ENCODE data around the gene CISD3. TPM values are rescaled to one million over a fixed set of nuclear protein-coding genes. Genes with fewer than 3 reads are reported as not detected.

Gene CISD3
- total RNA-seq, 2 donors from 2014 or later: 8.9 to 11.2 TPM

GRCh38 chr17:38735161-38735997 lies 5.2 kb downstream of the CISD3 start:
- H3K36me3 Mint-ChIP-seq (ENCODE audit: low read depth): peaks cover 54% of the 10 kb centered on the region
- peak overlapping the region; percentile 80 for H3K27ac Mint-ChIP-seq
- no peak overlapping the region for H3K4me3 Mint-ChIP-seq

GRCh38 chr17:38738007-38738662 lies 8.0 kb downstream of the CISD3 start:
- H3K27ac ChIP-seq (ENCODE audit: low read depth, low read length): no peak overlapping the region
- H3K36me3 ChIP-seq (ENCODE audit: control insufficient read depth, insufficient read depth, low read length): peaks cover 77% of the 10 kb centered on the region
- peaks cover 14% of the 10 kb centered on the region for H3K4me1 Mint-ChIP-seq
- H3K9me3 Mint-ChIP-seq: no peaks in the 10 kb centered on the region
- H3K4me1 ChIP-seq (ENCODE audit: control insufficient read depth, insufficient read depth, low read length): no peaks in the 10 kb centered on the region
- WGBS, 2 experiments (ENCODE audit: insufficient coverage in 1 of 2, insufficient read length in 1 of 2): 92 to 98% methylated on average over 9 to 14 of the region's 14 CpGs
- H3K27me3 ChIP-seq (ENCODE audit: control insufficient read depth, insufficient read depth, low read length, poor library complexity, severe bottlenecking): no peaks in the 10 kb centered on the region
- no peak overlapping the region for H3K4me3 ChIP-seq (ENCODE audit: low read length)
- TF ChIP-seq CTCF (conservative IDR thresholded peaks at IDR 0.05): no peak
- H3K9ac ChIP-seq (ENCODE audit: extremely low read depth, low read length, poor library complexity, severe bottlenecking): no peak overlapping the region
- H3K27ac Mint-ChIP-seq: no peak overlapping the region
- H3K36me3 Mint-ChIP-seq (ENCODE audit: low read depth): peaks cover 54% of the 10 kb centered on the region
- H3K9me3 ChIP-seq (ENCODE audit: control insufficient read depth, low read length): no peaks in the 10 kb centered on the region
- H3K4me3 Mint-ChIP-seq: no peak overlapping the region
- H3K27me3 Mint-ChIP-seq (ENCODE audit: insufficient read depth): no peaks in the 10 kb centered on the region
- no peak for DNase-seq

More at GRCh38 chr17:38735161-38735997, 5.2 kb downstream of the CISD3 start:
- H3K4me3 ChIP-seq (ENCODE audit: low read length): no peak overlapping the region
- peaks cover 11% of the 10 kb centered on the region for H3K4me1 Mint-ChIP-seq
- WGBS, 2 experiments (ENCODE audit: insufficient coverage in 1 of 2, insufficient read length in 1 of 2): 74 to 93% methylated on average over 9 to 23 of the region's 23 CpGs
- H3K9me3 Mint-ChIP-seq: no peaks in the 10 kb centered on the region
- H3K27me3 Mint-ChIP-seq (ENCODE audit: insufficient read depth): no peaks in the 10 kb centered on the region
- peaks cover 3% of the 10 kb centered on the region for H3K4me1 ChIP-seq (ENCODE audit: control insufficient read depth, insufficient read depth, low read length)
- DNase-seq: peak; percentile 94
- no peaks in the 10 kb centered on the region for H3K9me3 ChIP-seq (ENCODE audit: control insufficient read depth, low read length)
- peaks cover 65% of the 10 kb centered on the region for H3K36me3 ChIP-seq (ENCODE audit: control insufficient read depth, insufficient read depth, low read length)
- peak; percentile 90 for TF ChIP-seq CTCF (conservative IDR thresholded peaks at IDR 0.05)
- no peak overlapping the region for H3K9ac ChIP-seq (ENCODE audit: extremely low read depth, low read length, poor library complexity, severe bottlenecking)
- H3K27me3 ChIP-seq (ENCODE audit: control insufficient read depth, insufficient read depth, low read length, poor library complexity, severe bottlenecking): no peaks in the 10 kb centered on the region
- no peak overlapping the region for H3K27ac ChIP-seq (ENCODE audit: low read depth, low read length)

- peaks cover 5% of the 10 kb centered on the region for H3K4me1 ChIP-seq (ENCODE audit: control insufficient read depth, insufficient read depth, low read length)
- H3K9ac ChIP-seq (ENCODE audit: extremely low read depth, low read length, poor library complexity, severe bottlenecking): no peak overlapping the region
- H3K9me3 ChIP-seq (ENCODE audit: control insufficient read depth, low read length): no peaks in the 10 kb centered on the region
- WGBS, 2 experiments (ENCODE audit: insufficient coverage in 1 of 2, insufficient read length in 1 of 2): 95 to 98% methylated on average over 11 to 16 of the region's 16 CpGs
- no peak overlapping the region for H3K4me3 ChIP-seq (ENCODE audit: low read length)
- no peak overlapping the region for H3K27ac ChIP-seq (ENCODE audit: low read depth, low read length)
- H3K27me3 Mint-ChIP-seq (ENCODE audit: insufficient read depth): no peaks in the 10 kb centered on the region
- no peaks in the 10 kb centered on the region for H3K9me3 Mint-ChIP-seq
- H3K36me3 ChIP-seq (ENCODE audit: control insufficient read depth, insufficient read depth, low read length): peaks cover 73% of the 10 kb centered on the region
- no peak for TF ChIP-seq CTCF (conservative IDR thresholded peaks at IDR 0.05)
- no peak overlapping the region for H3K27ac Mint-ChIP-seq
- H3K4me3 Mint-ChIP-seq: no peak overlapping the region
- DNase-seq: no peak
- H3K27me3 ChIP-seq (ENCODE audit: control insufficient read depth, insufficient read depth, low read length, poor library complexity, severe bottlenecking): no peaks in the 10 kb centered on the region
- H3K36me3 Mint-ChIP-seq (ENCODE audit: low read depth): peaks cover 56% of the 10 kb centered on the region
- H3K4me1 Mint-ChIP-seq: peaks cover 19% of the 10 kb centered on the region
Observed at GRCh38 chr17:38738686-38739085, 8.5 kb downstream of the CISD3 start.
